Fibroblast of skin of scalp (primary cell): ENCODE data around the gene RGS3. TPM values are rescaled to one million over a fixed set of nuclear protein-coding genes. Genes with fewer than 3 reads are reported as not detected.
"Not testable (repeated sequence)": the region's sequence is repeated elsewhere in the genome, so short reads cannot be mapped to it uniquely, and the experiment has no call there.

Experiments
- DNase-seq: peaks from one replicate; pipeline ENCODE4 v3.0.0-alpha.2; 2013
- polyA plus RNA-seq, 2 experiments: library from polyadenylated mRNA; unstranded; fragments of 120-200 nt; gene quantifications; one replicate each; pipeline ENCODE4 v1.2.1, GENCODE V29; 2013; ENCODE audit not compliant: insufficient read length in 2 of 2

The RGS3 gene
- 37.0 TPM for polyA plus RNA-seq (2013, experiment 1 of 2; ENCODE audit: insufficient read length)
- 35.6 TPM for polyA plus RNA-seq (2013, experiment 2 of 2; ENCODE audit: insufficient read length)

GRCh38 chr9:113463418-113464285 lies at the start of gene RGS3:
Gene RGS3, plus strand, starts transcription at chr9:113463727. Its CDS starts 76 bp downstream, at chr9:113463803.
- no peak for DNase-seq

GRCh38 chr9:113416149-113416721 lies 47.3 kb upstream of the RGS3 start:
- DNase-seq = no peak

GRCh38 chr9:113417370-113417769 lies 46.2 kb upstream of the RGS3 start:
- DNase-seq = no peak

GRCh38 chr9:113421726-113422125 lies 41.8 kb upstream of the RGS3 start:
- DNase-seq = no peak

GRCh38 chr9:113425072-113425471 lies 38.5 kb upstream of the RGS3 start:
- no peak for DNase-seq

GRCh38 chr9:113426701-113427100 lies 36.8 kb upstream of the RGS3 start:
- no peak for DNase-seq

- DNase-seq = no peak
Measured at GRCh38 chr9:113427629-113428028, 35.9 kb upstream of the RGS3 start.

- DNase-seq = no peak
Measured at GRCh38 chr9:113428062-113428615, 35.4 kb upstream of the RGS3 start.

- DNase-seq = no peak
Measured at GRCh38 chr9:113431191-113431590, 32.3 kb upstream of the RGS3 start.

GRCh38 chr9:113436728-113437515 lies 26.6 kb upstream of the RGS3 start:
- DNase-seq = peak; percentile 50

- DNase-seq = not testable (repeated sequence)
Measured at GRCh38 chr9:113437716-113438115, 25.8 kb upstream of the RGS3 start.

GRCh38 chr9:113444736-113445135 lies 18.8 kb upstream of the RGS3 start:
- no peak for DNase-seq

GRCh38 chr9:113446323-113446740 lies 17.2 kb upstream of the RGS3 start:
- DNase-seq = peak; percentile 53

GRCh38 chr9:113449376-113449775 lies 14.2 kb upstream of the RGS3 start:
- DNase-seq = peak; percentile 28

GRCh38 chr9:113452113-113452605 lies 11.4 kb upstream of the RGS3 start:
- no peak for DNase-seq

- DNase-seq = peak; percentile 85
Measured at GRCh38 chr9:113454914-113455761, 8.4 kb upstream of the RGS3 start.

GRCh38 chr9:113456235-113456634 lies 7.3 kb upstream of the RGS3 start:
- peak; percentile 53 for DNase-seq

- no peak for DNase-seq
Measured at GRCh38 chr9:113461285-113461684, 2.2 kb upstream of the RGS3 start.

- DNase-seq = no peak
Measured at GRCh38 chr9:113461943-113462342, 1.6 kb upstream of the RGS3 start.

- DNase-seq = no peak
Measured at GRCh38 chr9:113462781-113463286, 693 bp upstream of the RGS3 start.

GRCh38 chr9:113464286-113464660 lies 746 bp downstream of the RGS3 start:
- no peak for DNase-seq
